Panc1 (cell line): Measurements from ENCODE around the gene SLIT3. TPM values are rescaled to one million over a fixed set of nuclear protein-coding genes. Genes with fewer than 3 reads are reported as not detected.
A peak's percentile ranks its signal among the peaks of the same experiment; 100 is the strongest.

Source experiments
- ATAC-seq: fragments of 200-7000 bp; cut with Tn5 transposase; 2 replicates; pipeline ENCODE4 v1.9.1; 2020; ENCODE audit warnings: mild to moderate bottlenecking, moderate library complexity
- BruUV-seq: library from RNA; stranded (reverse); fragments of 400-500 nt; replicated peaks from 2 replicates; lab custom pipeline; 2021; lab: Mats Ljungman, UMichigan
- CTCF ChIA-PET: fragments of 300-600 bp; sonication (Branson Sonifier 250); formaldehyde crosslinking; loops from one replicate; lab custom pipeline; 2022; ENCODE audit warnings: antibody characterized with exemption; lab: Charles Lee
- POLR2A ChIA-PET: fragments of 300-600 bp; sonication (Branson Sonifier 250); formaldehyde crosslinking; loops from one replicate; lab custom pipeline; 2022; ENCODE audit warnings: antibody characterized with exemption; lab: Charles Lee
- DNase-seq: peaks from one replicate; pipeline ENCODE4 v3.0.0-alpha.2; 2010; ENCODE audit warnings: low read depth, low spot score
- H3K27ac ChIP-seq: 2 replicates; pipeline ENCODE4 v1.5.1; 2011; ENCODE audit warnings: mild to moderate bottlenecking, low read length, inconsistent platforms
- H3K27me3 ChIP-seq: fragments of 200-500 bp; sonication (Bioruptor generic); 2 replicates; pipeline ENCODE4 v1.6.0; 2014; ENCODE audit warnings: low read length, inconsistent platforms; ENCODE audit not compliant: control insufficient read depth, insufficient read depth
- H3K36me3 ChIP-seq: fragments of 200-500 bp; sonication (Bioruptor generic); 2 replicates; pipeline ENCODE4 v1.5.1; 2014; ENCODE audit warnings: inconsistent platforms, mild to moderate bottlenecking, low read length, moderate library complexity; ENCODE audit not compliant: control insufficient read depth, insufficient read depth
- H3K4me1 ChIP-seq: 2 replicates; pipeline ENCODE4 v1.5.1; 2011; ENCODE audit warnings: inconsistent platforms, mild to moderate bottlenecking, low read length, moderate library complexity; ENCODE audit not compliant: control insufficient read depth, insufficient read depth
- H3K4me3 ChIP-seq, 2 experiments: 2 replicates each; pipeline ENCODE4 v1.5.1; 2011 to 2012; ENCODE audit warnings: low read depth in 2 of 2, low read length in 2 of 2, mild to moderate bottlenecking in 2 of 2, inconsistent platforms in 1 of 2, moderate library complexity in 1 of 2
- H3K9me3 ChIP-seq: fragments of 200-500 bp; sonication (Bioruptor generic); 2 replicates; pipeline ENCODE4 v1.5.1; 2014; ENCODE audit warnings: low read depth, mild to moderate bottlenecking, inconsistent platforms, low read length, moderate library complexity; ENCODE audit not compliant: control insufficient read depth, insufficient read depth
- POLR2AphosphoS5 ChIP-seq: IDR thresholded peaks from 2 replicates; pipeline ENCODE4 v1.6.1; 2012; ENCODE audit warnings: mild to moderate bottlenecking, low read depth, low read length, moderate library complexity
- SIN3A ChIP-seq: IDR thresholded peaks from 2 replicates; pipeline ENCODE4 v1.6.1; 2012; ENCODE audit warnings: low read depth, mild to moderate bottlenecking, low read length, moderate library complexity, borderline replicate concordance; ENCODE audit not compliant: insufficient read depth
- TCF7L2 ChIP-seq: IDR thresholded peaks from 2 replicates; pipeline ENCODE4 v1.6.1; 2011; ENCODE audit warnings: mild to moderate bottlenecking, low read depth, low read length, inconsistent platforms
- in situ Hi-C: cut with HindIII; loops from 2 replicates; pipeline ENCODE4 v1.10.0; 2016; ENCODE audit warnings: low sequenced_read_pairs, low pct_unique_long_range_greater_than_20kb
- intact Hi-C: fragments of 100-400 bp; cut with micrococcal nuclease; formaldehyde crosslinking; loops from one replicate; pipeline ENCODE4 v1.10.0; 2022; ENCODE audit not compliant: unreplicated experiment
- total RNA-seq: library from RNA; stranded (reverse); gene quantifications from one replicate; pipeline ENCODE4 v1.2.1, GENCODE V29; 2021; ENCODE audit not compliant: unreplicated experiment
- TF ChIP-seq, protein P1 (sequence below): fragments of 450-650 bp; IDR thresholded peaks from 2 replicates; pipeline ENCODE4 v1.5.1; 2017; ENCODE audit warnings: mild to moderate bottlenecking
- TF ChIP-seq, protein P2 (sequence below), 2 experiments: IDR thresholded peaks; 2 replicates each; pipeline ENCODE4 v1.6.1; 2011 to 2012; ENCODE audit warnings: low read depth in 2 of 2, control low read depth in 1 of 2, low read length in 1 of 2, mild to moderate bottlenecking in 1 of 2, moderate library complexity in 1 of 2; ENCODE audit not compliant: insufficient read depth in 1 of 2

Gene SLIT3
- total RNA-seq, 1 experiment from 2014 or later = 26.4 TPM

DNA sequence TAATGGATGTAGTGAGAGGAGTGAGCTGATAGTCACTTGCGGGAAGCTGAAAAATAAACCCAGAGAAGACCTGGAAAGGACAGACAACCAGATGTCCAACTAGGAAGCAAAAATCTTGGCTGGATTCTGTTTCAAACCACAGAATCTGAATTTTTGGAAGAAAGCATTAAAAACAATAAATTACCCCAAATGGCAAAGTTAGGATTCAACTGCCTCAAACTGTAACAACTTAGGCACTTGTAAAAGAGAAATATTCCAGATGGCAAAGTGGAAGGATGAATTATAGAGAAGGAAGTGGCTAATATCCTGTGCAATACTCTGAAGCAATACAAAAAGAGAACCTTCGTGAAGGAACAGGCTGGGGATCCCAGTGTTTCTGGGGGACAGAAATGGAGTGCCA is 46.8 kb upstream of the SLIT3 start:
- POLR2A ChIA-PET = no interaction called here
- CTCF ChIA-PET = no interaction called here

DNA sequence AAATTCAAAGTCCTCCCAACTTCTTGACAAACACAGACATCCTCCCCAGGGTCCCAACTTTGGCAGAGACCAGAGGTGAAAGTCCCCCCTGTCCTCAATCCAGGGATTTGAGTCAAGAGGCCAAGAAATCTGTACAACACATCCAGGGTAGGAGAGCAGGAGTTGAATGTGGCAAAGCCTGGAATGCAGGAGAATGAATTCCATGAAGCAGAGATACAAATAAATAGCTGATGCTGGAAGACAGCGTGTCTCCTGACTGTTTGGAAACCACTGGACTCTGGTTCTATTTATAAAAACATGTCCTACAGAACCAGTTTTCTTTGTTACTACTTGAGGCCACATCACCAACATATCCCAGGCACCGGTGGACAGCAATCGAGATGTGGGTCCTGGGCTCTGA is 43.7 kb upstream of the SLIT3 start:
- TF ChIP-seq, protein P1, sequence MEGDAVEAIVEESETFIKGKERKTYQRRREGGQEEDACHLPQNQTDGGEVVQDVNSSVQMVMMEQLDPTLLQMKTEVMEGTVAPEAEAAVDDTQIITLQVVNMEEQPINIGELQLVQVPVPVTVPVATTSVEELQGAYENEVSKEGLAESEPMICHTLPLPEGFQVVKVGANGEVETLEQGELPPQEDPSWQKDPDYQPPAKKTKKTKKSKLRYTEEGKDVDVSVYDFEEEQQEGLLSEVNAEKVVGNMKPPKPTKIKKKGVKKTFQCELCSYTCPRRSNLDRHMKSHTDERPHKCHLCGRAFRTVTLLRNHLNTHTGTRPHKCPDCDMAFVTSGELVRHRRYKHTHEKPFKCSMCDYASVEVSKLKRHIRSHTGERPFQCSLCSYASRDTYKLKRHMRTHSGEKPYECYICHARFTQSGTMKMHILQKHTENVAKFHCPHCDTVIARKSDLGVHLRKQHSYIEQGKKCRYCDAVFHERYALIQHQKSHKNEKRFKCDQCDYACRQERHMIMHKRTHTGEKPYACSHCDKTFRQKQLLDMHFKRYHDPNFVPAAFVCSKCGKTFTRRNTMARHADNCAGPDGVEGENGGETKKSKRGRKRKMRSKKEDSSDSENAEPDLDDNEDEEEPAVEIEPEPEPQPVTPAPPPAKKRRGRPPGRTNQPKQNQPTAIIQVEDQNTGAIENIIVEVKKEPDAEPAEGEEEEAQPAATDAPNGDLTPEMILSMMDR = no peak
- no peak for TF ChIP-seq POLR2AphosphoS5
- TF ChIP-seq, protein P2, sequence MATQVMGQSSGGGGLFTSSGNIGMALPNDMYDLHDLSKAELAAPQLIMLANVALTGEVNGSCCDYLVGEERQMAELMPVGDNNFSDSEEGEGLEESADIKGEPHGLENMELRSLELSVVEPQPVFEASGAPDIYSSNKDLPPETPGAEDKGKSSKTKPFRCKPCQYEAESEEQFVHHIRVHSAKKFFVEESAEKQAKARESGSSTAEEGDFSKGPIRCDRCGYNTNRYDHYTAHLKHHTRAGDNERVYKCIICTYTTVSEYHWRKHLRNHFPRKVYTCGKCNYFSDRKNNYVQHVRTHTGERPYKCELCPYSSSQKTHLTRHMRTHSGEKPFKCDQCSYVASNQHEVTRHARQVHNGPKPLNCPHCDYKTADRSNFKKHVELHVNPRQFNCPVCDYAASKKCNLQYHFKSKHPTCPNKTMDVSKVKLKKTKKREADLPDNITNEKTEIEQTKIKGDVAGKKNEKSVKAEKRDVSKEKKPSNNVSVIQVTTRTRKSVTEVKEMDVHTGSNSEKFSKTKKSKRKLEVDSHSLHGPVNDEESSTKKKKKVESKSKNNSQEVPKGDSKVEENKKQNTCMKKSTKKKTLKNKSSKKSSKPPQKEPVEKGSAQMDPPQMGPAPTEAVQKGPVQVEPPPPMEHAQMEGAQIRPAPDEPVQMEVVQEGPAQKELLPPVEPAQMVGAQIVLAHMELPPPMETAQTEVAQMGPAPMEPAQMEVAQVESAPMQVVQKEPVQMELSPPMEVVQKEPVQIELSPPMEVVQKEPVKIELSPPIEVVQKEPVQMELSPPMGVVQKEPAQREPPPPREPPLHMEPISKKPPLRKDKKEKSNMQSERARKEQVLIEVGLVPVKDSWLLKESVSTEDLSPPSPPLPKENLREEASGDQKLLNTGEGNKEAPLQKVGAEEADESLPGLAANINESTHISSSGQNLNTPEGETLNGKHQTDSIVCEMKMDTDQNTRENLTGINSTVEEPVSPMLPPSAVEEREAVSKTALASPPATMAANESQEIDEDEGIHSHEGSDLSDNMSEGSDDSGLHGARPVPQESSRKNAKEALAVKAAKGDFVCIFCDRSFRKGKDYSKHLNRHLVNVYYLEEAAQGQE (IDR thresholded peaks at IDR 0.05; ENCODE audit: insufficient read depth in 1 of 2, low read depth in 2 of 2, low read length in 1 of 2) = no peak
- TF ChIP-seq SIN3A = no peak
- no peak for TF ChIP-seq TCF7L2
- POLR2A ChIA-PET = no interaction called here
- no TSS peak for BruUV-seq
- CTCF ChIA-PET = no interaction called here
- ATAC-seq (no peak), DNase-seq (no peak)
- Histone ChIP-seq H3K9me3 (peaks cover 16% of the 10 kb centered on the region; the same call in 1 of the 2 replicates), H3K27me3 (no peaks in the 10 kb centered on the region), H3K4me3 (no peak overlapping the region), H3K27ac (peak overlapping the region; percentile 45; the same call in 1 of the 2 replicates), H3K4me1 (peaks cover 2% of the 10 kb centered on the region), H3K36me3 (no peaks in the 10 kb centered on the region)
- intact Hi-C loops = no loop called here
- in situ Hi-C loops = no loop called here

More for the DNA sequence above, 46.8 kb upstream of the SLIT3 start:
- no peak overlapping the region for H3K4me3 ChIP-seq
- peak overlapping the region; percentile 93 for H3K27ac ChIP-seq
- H3K36me3 ChIP-seq = no peaks in the 10 kb centered on the region
- H3K27me3 ChIP-seq = no peaks in the 10 kb centered on the region
- intact Hi-C loops = no loop called here
- no TSS peak for BruUV-seq
- H3K9me3 ChIP-seq = peaks cover 16% of the 10 kb centered on the region; the same call in 1 of the 2 replicates
- TF ChIP-seq SIN3A = no peak
- TF ChIP-seq, protein P2 (IDR thresholded peaks at IDR 0.05; ENCODE audit: insufficient read depth in 1 of 2, low read depth in 2 of 2, low read length in 1 of 2) = no peak
- TF ChIP-seq TCF7L2 = no peak
- TF ChIP-seq, protein P1 = no peak
- TF ChIP-seq POLR2AphosphoS5 = no peak
- in situ Hi-C loops = no loop called here
- peaks cover 26% of the 10 kb centered on the region for H3K4me1 ChIP-seq
- DNase-seq (no peak), ATAC-seq (no peak)
